Mammary epithelial cell (primary cell): Measurements from ENCODE around the gene ARMH4.

Experiments
- CTCF ChIP-seq, 2 donors: IDR thresholded peaks in 1 of 2; conservative IDR thresholded peaks in 1 of 2; 2 replicates each; pipeline ENCODE4 v1.5.1; 2011 to 2012; ENCODE audit warnings: inconsistent platforms in 2 of 2, low read length in 2 of 2, mild to moderate bottlenecking in 2 of 2, control low read depth in 1 of 2, low read depth in 1 of 2; ENCODE audit not compliant: insufficient read depth in 1 of 2; ENCODE audit errors: extremely low read depth in 1 of 2
- EZH2 ChIP-seq: IDR thresholded peaks from 2 replicates; pipeline ENCODE4 v1.6.1; 2012; ENCODE audit warnings: low read length, inconsistent platforms, borderline replicate concordance

GRCh38 chr14:58077621-58078020, 74.4 kb downstream of the ARMH4 start:
- TF ChIP-seq EZH2, result no peak
- no peak for TF ChIP-seq CTCF (conservative IDR thresholded peaks at IDR 0.05 in 1 of 2, IDR thresholded peaks at IDR 0.05 in 1 of 2; ENCODE audit: extremely low read depth in 1 of 2, insufficient read depth in 1 of 2, low read depth in 1 of 2, low read length in 2 of 2)
